Brain microvascular endothelial cell (primary cell): ENCODE results near the gene ACTN1.

Experiments
- DNase-seq: peaks from one replicate; pipeline ENCODE4 v3.0.0-alpha.2; 2020
- H3K27ac ChIP-seq: fragments of 250-450 bp; sonication (Bioruptor Pico); 2 replicates; pipeline ENCODE4 v1.5.1; 2020; ENCODE audit warnings: mild to moderate bottlenecking, moderate library complexity
- H3K27me3 ChIP-seq: fragments of 250-450 bp; sonication (Bioruptor Pico); replicated peaks from 2 replicates; pipeline ENCODE4 v1.5.1; 2020; ENCODE audit warnings: mild to moderate bottlenecking
- H3K36me3 ChIP-seq: fragments of 250-450 bp; sonication (Bioruptor Pico); replicated peaks from 2 replicates; pipeline ENCODE4 v1.5.1; 2020; ENCODE audit warnings: mild to moderate bottlenecking
- H3K4me3 ChIP-seq: 2 replicates; pipeline ENCODE4 v1.5.1; 2011; ENCODE audit warnings: low read depth, mild to moderate bottlenecking, control low read depth, low read length, moderate library complexity
- in situ Hi-C: cut with HindIII; loops from 2 replicates; pipeline ENCODE4 v1.10.0; 2017; ENCODE audit warnings: low sequenced_read_pairs, low pct_ligation_motif_present
- TF ChIP-seq, protein P1 (sequence below): IDR thresholded peaks from 2 replicates; pipeline ENCODE4 v1.5.1; 2011; ENCODE audit warnings: low read depth, mild to moderate bottlenecking, moderate library complexity, low read length, control low read depth, inconsistent platforms; ENCODE audit errors: missing control alignments

The ACTN1 gene

DNA sequence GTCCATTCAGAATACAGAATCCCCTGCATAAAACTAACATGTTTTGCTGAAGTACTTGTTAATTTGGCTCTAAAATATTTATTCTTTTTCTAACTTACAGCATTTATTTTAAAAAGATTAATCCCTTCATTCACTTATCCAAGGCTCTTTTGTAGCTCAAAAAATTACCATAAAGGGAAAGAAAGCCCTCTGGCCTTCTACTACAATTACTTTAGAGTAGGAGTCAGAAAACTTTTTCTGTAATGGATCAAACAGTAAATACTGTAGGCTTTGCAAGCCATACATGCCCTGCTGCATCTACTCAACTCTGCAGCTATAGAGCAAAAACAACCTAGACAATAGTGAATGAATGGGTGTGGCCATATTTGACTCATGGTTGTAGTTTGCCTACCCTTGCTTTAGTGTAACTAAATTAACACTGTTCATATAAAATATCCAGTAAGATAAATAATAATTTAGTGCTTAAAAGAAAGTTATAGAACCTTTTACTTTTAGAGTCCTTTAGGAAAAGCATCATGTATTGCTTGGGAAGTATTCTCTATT, 112.0 kb downstream of the ACTN1 start:
- in situ Hi-C loops = no loop called here
- DNase-seq = no peak
- Histone ChIP-seq H3K4me3 (no peak overlapping the region), H3K27me3 (no peaks in the 10 kb centered on the region), H3K27ac (no peak overlapping the region), H3K36me3 (peaks cover 31% of the 10 kb centered on the region)
- TF ChIP-seq, protein P1, sequence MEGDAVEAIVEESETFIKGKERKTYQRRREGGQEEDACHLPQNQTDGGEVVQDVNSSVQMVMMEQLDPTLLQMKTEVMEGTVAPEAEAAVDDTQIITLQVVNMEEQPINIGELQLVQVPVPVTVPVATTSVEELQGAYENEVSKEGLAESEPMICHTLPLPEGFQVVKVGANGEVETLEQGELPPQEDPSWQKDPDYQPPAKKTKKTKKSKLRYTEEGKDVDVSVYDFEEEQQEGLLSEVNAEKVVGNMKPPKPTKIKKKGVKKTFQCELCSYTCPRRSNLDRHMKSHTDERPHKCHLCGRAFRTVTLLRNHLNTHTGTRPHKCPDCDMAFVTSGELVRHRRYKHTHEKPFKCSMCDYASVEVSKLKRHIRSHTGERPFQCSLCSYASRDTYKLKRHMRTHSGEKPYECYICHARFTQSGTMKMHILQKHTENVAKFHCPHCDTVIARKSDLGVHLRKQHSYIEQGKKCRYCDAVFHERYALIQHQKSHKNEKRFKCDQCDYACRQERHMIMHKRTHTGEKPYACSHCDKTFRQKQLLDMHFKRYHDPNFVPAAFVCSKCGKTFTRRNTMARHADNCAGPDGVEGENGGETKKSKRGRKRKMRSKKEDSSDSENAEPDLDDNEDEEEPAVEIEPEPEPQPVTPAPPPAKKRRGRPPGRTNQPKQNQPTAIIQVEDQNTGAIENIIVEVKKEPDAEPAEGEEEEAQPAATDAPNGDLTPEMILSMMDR = no peak

DNA sequence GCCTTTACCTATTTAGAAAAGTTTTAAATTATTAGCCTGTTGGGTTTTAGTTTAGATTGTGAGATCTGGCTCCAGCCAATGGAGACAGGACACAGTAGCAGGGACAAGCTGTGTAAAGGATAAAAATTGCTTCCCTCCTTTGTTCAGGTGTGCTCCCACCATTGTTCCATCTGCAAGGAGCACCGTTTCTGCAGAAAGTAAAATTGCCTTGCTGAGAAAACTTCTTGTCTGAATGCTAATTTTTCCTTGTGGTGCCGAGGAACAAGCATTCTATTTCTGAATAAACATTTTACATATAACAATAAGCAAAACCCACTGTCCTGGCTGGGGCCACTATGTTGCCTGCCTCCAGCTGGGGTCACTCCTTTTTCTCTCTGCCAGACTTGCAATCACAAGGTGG, 113.6 kb downstream of the ACTN1 start:
- Histone ChIP-seq H3K27ac (no peak overlapping the region), H3K27me3 (no peaks in the 10 kb centered on the region), H3K36me3 (peaks cover 19% of the 10 kb centered on the region), H3K4me3 (no peak overlapping the region)
- in situ Hi-C loops = no loop called here
- TF ChIP-seq, protein P1 = no peak
- no peak for DNase-seq

DNA sequence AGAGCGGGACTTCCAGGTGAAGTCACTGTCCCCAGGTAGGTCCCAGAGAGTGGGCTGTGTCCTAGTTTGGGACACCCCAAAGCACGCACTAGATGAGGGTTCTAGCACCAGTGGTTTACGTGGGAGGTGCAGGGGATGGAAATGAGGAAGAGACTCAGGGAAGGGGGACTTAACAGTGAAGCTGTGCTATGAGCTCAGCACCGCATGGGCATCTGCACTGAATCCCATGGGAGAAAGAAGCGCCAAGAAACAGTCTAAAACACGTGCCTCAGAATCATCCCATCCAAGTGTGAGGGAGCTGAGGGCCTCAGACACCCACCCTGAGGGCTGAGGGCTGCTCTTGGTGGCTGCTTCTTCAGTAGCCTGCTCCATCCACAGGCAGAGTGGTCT, 114.7 kb downstream of the ACTN1 start:
- Histone ChIP-seq H3K27ac (no peak overlapping the region), H3K27me3 (no peaks in the 10 kb centered on the region), H3K36me3 (peaks cover 12% of the 10 kb centered on the region), H3K4me3 (no peak overlapping the region)
- DNase-seq = no peak
- TF ChIP-seq, protein P1 = no peak
- in situ Hi-C loops = no loop called here

DNA sequence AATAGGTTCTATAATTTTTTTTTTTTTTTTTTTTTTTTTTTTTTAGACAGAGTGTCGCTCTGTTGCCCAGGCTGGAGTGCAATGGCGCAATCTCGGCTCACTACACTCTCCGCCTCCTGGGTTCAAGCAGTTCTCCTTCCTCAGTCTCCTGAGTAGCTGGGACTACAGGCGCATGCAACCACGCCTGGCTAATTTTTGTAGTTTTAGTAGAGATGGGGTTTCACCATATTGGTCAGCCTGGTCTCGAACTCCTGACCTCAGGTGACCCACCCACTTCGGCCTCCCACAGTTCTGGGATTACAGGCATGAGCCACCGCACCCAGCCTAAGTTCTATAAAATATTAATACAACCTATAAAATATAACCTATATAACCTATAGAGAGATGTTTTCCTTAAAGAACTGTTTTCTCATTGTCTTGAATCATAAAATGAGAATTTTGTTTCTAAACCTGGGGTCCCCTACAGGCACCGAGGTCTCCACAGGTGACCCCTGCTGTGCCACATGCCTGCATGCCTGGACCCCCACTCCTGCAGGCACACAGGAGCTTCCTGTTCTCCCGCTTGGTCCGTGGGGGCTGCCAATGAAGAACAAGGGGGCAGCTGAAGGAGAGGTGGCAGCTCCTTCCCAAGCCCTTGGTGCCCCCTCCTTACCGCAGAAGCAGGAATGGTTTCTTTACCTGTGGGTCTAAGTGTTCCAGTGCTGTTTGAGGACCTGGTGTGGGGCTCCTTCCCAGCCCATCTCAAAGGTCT, 115.3 kb downstream of the ACTN1 start:
- Histone ChIP-seq H3K27ac (no peak overlapping the region), H3K27me3 (no peaks in the 10 kb centered on the region), H3K4me3 (no peak overlapping the region), H3K36me3 (peaks cover 10% of the 10 kb centered on the region)
- no peak for DNase-seq
- in situ Hi-C loops = no loop called here
- TF ChIP-seq, protein P1 = no peak

DNA sequence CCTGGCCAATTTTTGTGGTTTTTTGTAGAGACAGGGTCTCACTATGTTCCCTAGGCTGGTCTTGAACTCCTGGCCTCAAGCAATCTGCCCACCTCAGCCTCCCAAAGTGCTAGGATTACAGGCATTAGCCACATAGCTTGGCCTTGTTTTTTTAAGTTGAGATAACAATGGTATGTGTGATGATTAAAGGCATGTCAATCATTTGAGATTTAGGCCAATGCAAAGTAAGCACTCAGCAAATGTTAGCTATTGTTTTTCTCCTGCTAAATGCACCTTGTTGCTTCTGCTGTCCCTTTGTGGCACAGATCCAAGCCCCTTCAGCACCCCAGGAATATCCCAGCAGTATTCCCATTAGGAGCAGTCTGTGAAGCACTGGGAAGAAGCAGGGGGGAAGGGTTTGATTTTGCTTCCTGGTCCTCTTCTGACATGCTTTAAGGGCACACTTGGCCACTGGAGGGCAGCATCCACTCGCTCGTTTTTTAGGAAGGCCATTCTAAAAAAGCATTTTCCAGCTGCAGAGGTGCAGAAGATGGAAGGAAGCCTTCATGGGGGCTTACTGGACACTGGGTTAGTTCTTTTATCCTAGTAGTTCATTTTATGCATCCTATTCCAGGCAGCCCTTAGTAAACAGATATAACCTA, 116.0 kb downstream of the ACTN1 start:
- TF ChIP-seq, protein P1 = peak; percentile 86
- peak; percentile 75 for DNase-seq
- no peaks in the 10 kb centered on the region for H3K27me3 ChIP-seq
- H3K4me3 ChIP-seq = no peak overlapping the region
- H3K27ac ChIP-seq = no peak overlapping the region
- in situ Hi-C loops = no loop called here
- peaks cover 10% of the 10 kb centered on the region for H3K36me3 ChIP-seq
